ENCODE measurements around the gene NUCKS1. TPM values are rescaled to one million over a fixed set of nuclear protein-coding genes. Genes with fewer than 3 reads are reported as not detected.

The NUCKS1 gene
- total and polyA plus RNA-seq, 10 of the 15 experiments (the other 5 are each of a cell fraction or from before 2014, with no cell fraction given) = 40.5 to 135 (median 55.5) TPM

GRCh38 chr1:205701891-205702290, 48.1 kb downstream of the NUCKS1 start:
- no peak overlapping the region for H3K4me3 ChIP-seq
- FAIRE-seq (no peak), DNase-seq (ENCODE audit: low read depth, low spot score) (no peak), ATAC-seq (no peak)
- no peak overlapping the region for H3K27ac ChIP-seq (ENCODE audit: control insufficient read depth, insufficient read depth)
- no peak overlapping the region for H3K4me2 ChIP-seq (ENCODE audit: control insufficient read depth, insufficient read depth)
- ChIA-PET SMC1A (ENCODE audit: uncharacterized antibody, unreplicated experiment) (interaction anchor here (5.5 to 19.5 kb wide), 2 partner anchors 8 to 35 kb away, joined by 34 to 1008 read pairs; no protein-coding TSS in a partner anchor), POLR2A (no interaction called here), CTCF (interaction anchor here (1.6 to 16.5 kb wide), 3 partner anchors 10 to 111 kb away, joined by 3 to 1339 read pairs (median 50); partner anchors contain the start of gene SLC45A3), RAD21 (ENCODE audit: unreplicated experiment) (interaction anchor here (1.7 to 4.3 kb wide), 2 partner anchors 9 to 43 kb away, joined by 7 to 41 read pairs; no protein-coding TSS in a partner anchor)
- no TSS peak for BruUV-seq (replicated peaks)
- intact Hi-C loops (cut with micrococcal nuclease; ENCODE audit: unreplicated experiment) (no loop called here), in situ Hi-C loops (cut with MboI) (no loop called here)
- no peaks in the 10 kb centered on the region for H3K9me3 ChIP-seq (replicated peaks; ENCODE audit: control insufficient read depth, insufficient read depth, low read length)
- H3K9ac ChIP-seq (ENCODE audit: control insufficient read depth, insufficient read depth, low read length) = no peak overlapping the region
- H4K20me1 ChIP-seq (ENCODE audit: control insufficient read depth, insufficient read depth) = no peaks in the 10 kb centered on the region
- TF ChIP-seq MAX (IDR thresholded peaks at IDR 0.05; ENCODE audit: low read depth, low read length) (no peak), PAX5 (IDR thresholded peaks at IDR 0.05; ENCODE audit: borderline replicate concordance, low read depth, low read length) (no peak), HCFC1 (IDR thresholded peaks at IDR 0.05; ENCODE audit: low read length) (no peak), POU2F2 (IDR thresholded peaks at IDR 0.05; ENCODE audit: borderline replicate concordance, low read depth, low read length) (no peak)
- WGBS (ENCODE audit: insufficient coverage, insufficient replicate concordance, low lambda C conversion rate, missing lambda C conversion rate) = 95% methylated on average over 4 of the region's 4 CpGs
- no peaks in the 10 kb centered on the region for H3K4me1 ChIP-seq (ENCODE audit: control insufficient read depth, insufficient read depth, low read length)
- H3K27me3 ChIP-seq (replicated peaks in 1 of 2; ENCODE audit: control insufficient read depth in 2 of 2, insufficient read depth in 2 of 2, low read length in 1 of 2) = no peaks in the 10 kb centered on the region
- H2AFZ ChIP-seq (ENCODE audit: control insufficient read depth, low read depth, low read length) = no peak overlapping the region
- no peaks in the 10 kb centered on the region for H3K79me2 ChIP-seq (ENCODE audit: control insufficient read depth, insufficient read depth, low read length)
- H3K36me3 ChIP-seq (ENCODE audit: control insufficient read depth in 2 of 2, insufficient read depth in 2 of 2, low read length in 1 of 2) = no peaks in the 10 kb centered on the region; a peak in 2 of 4 replicates

- intact Hi-C loops (cut with micrococcal nuclease; ENCODE audit: unreplicated experiment) = no loop called here
- Histone ChIP-seq H3K4me2 (ENCODE audit: control insufficient read depth, insufficient read depth) (no peak overlapping the region), H3K36me3 (ENCODE audit: control insufficient read depth in 2 of 2, insufficient read depth in 2 of 2, low read length in 1 of 2) (no peaks in the 10 kb centered on the region; a peak in 1 of 4 replicates), H3K79me2 (ENCODE audit: control insufficient read depth, insufficient read depth, low read length) (no peaks in the 10 kb centered on the region), H3K4me3 (no peak overlapping the region), H3K27me3 (replicated peaks in 1 of 2; ENCODE audit: control insufficient read depth in 2 of 2, insufficient read depth in 2 of 2, low read length in 1 of 2) (no peaks in the 10 kb centered on the region), H2AFZ (ENCODE audit: control insufficient read depth, low read depth, low read length) (no peak overlapping the region), H4K20me1 (ENCODE audit: control insufficient read depth, insufficient read depth) (no peaks in the 10 kb centered on the region), H3K9me3 (replicated peaks; ENCODE audit: control insufficient read depth, insufficient read depth, low read length) (no peaks in the 10 kb centered on the region), H3K9ac (ENCODE audit: control insufficient read depth, insufficient read depth, low read length) (no peak overlapping the region), H3K4me1 (ENCODE audit: control insufficient read depth, insufficient read depth, low read length) (no peaks in the 10 kb centered on the region), H3K27ac (ENCODE audit: control insufficient read depth, insufficient read depth) (no peak overlapping the region)
- no TSS peak for BruUV-seq (replicated peaks)
- 57% methylated on average over 2 of the region's 2 CpGs for WGBS (ENCODE audit: insufficient coverage, insufficient replicate concordance, low lambda C conversion rate, missing lambda C conversion rate)
- ATAC-seq = no peak
- ChIA-PET SMC1A (ENCODE audit: uncharacterized antibody, unreplicated experiment) (interaction anchor here (5.5 to 19.5 kb wide), 2 partner anchors 9 to 35 kb away, joined by 34 to 1008 read pairs; no protein-coding TSS in a partner anchor), CTCF (interaction anchor here (0.6 to 16.5 kb wide), 6 partner anchors 10 to 414 kb away, joined by 3 to 1339 read pairs (median 4); partner anchors contain the start of gene SLC45A3), POLR2A (no interaction called here), RAD21 (ENCODE audit: unreplicated experiment) (interaction anchor here (1.8 to 4.3 kb wide), 2 partner anchors 9 to 42 kb away, joined by 11 to 41 read pairs; no protein-coding TSS in a partner anchor)
- FAIRE-seq = no peak
- no peak for DNase-seq (ENCODE audit: low read depth, low spot score)
- in situ Hi-C loops (cut with MboI) = no loop called here
- TF ChIP-seq ZNF592 (IDR thresholded peaks at IDR 0.05) (no peak), CHD2 (IDR thresholded peaks at IDR 0.05; ENCODE audit: borderline replicate concordance, low read depth, low read length) (no peak), ZBTB33 (IDR thresholded peaks at IDR 0.05) (no peak), RELB (IDR thresholded peaks at IDR 0.05; ENCODE audit: low read depth) (no peak)
Measured at GRCh38 chr1:205701420-205701819, 48.6 kb downstream of the NUCKS1 start.

All from GM12878 (cell line).